GM12891 (cell line): Measurements from ENCODE around the gene FAM118B.

Experiments
- POLR2A ChIP-seq: IDR thresholded peaks from 2 replicates; pipeline ENCODE4 v1.6.1; 2011; ENCODE audit warnings: low read depth, low read length, control low read depth
- POLR2AphosphoS5 ChIP-seq: IDR thresholded peaks from 2 replicates; pipeline ENCODE4 v1.6.1; 2011; ENCODE audit warnings: low read depth, low read length, control low read depth
- POU2F2 ChIP-seq: IDR thresholded peaks from 2 replicates; pipeline ENCODE4 v1.6.1; 2011; ENCODE audit warnings: low read depth, mild to moderate bottlenecking, control low read depth, low read length, moderate library complexity
- SPI1 ChIP-seq: IDR thresholded peaks from 2 replicates; pipeline ENCODE4 v1.6.1; 2011; ENCODE audit warnings: low read depth, low read length, control low read depth
- TAF1 ChIP-seq: IDR thresholded peaks from 2 replicates; pipeline ENCODE4 v1.6.1; 2011; ENCODE audit warnings: low read depth, low read length, control low read depth

DNA sequence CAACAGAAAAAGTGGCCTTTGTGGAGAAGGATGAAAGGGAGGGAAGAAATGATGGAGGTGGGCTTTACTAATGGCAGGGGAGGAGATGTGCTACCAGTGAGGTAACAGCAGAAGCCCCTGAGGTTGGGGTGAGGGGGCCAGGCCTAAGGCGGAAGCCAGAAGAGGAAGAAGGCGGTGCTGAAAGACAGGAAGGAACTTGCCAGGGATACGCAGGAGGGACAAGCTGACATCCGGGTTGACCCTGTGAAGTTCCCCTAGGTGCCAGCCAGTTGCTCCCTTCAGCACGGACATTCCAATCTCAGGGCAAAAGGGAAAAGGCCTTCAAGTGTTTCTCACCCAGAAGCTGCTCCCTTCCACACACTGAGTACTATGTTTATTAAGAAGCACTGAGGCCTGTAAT is 69.0 kb downstream of the FAM118B start:
- TF ChIP-seq POLR2AphosphoS5 (no peak), SPI1 (no peak), POLR2A (no peak), TAF1 (no peak), POU2F2 (no peak)
